Colonic mucosa (tissue), 4 donors: Measurements from ENCODE around the gene CLEC16A. TPM values are rescaled to one million over a fixed set of nuclear protein-coding genes. Genes with fewer than 3 reads are reported as not detected.

ENCODE experiments used
- DNase-seq: peaks from one replicate; pipeline ENCODE4 v3.0.0-alpha.2; 2020
- H3K27ac ChIP-seq: fragments of 200-600 bp; one replicate; pipeline ENCODE4 v1.8.0; 2021
- H3K27me3 ChIP-seq: fragments of 200-600 bp; one replicate; pipeline ENCODE4 v1.8.0; 2021
- H3K36me3 ChIP-seq: fragments of 200-600 bp; one replicate; pipeline ENCODE4 v1.8.0; 2021
- H3K4me1 ChIP-seq: fragments of 200-600 bp; one replicate; pipeline ENCODE4 v1.8.0; 2021; ENCODE audit warnings: mild to moderate bottlenecking
- H3K4me3 ChIP-seq: fragments of 200-600 bp; one replicate; pipeline ENCODE4 v1.8.0; 2021
- H3K9ac ChIP-seq, 2 donors: one replicate each; pipeline ENCODE4 v1.7.0; 2013; ENCODE audit warnings: control low read depth in 2 of 2, low read depth in 2 of 2, low read length in 2 of 2
- H3K9me3 ChIP-seq: fragments of 200-600 bp; one replicate; pipeline ENCODE4 v1.8.0; 2021
- CTCF ChIP-seq: fragments of 200-600 bp; IDR thresholded peaks from one replicate; pipeline ENCODE4 v1.8.0; 2022; ENCODE audit warnings: antibody characterized with exemption, mild to moderate bottlenecking
- intact Hi-C: fragments of 100-400 bp; cut with DNase I; formaldehyde crosslinking; loops from one replicate; pipeline ENCODE4 v1.14.1; 2022
- total RNA-seq, 2 donors: library from RNA; stranded (reverse); fragmentation: NEBNext Ultra II Directional in 1 of 2; extraction: Animal tissue kit (Norgen Biotek cat#: 25700) in 1 of 2; gene quantifications; one replicate each; pipeline ENCODE4 v1.2.1, GENCODE V29; 2021
- donor health status: healthy.
- donor health status: DM: no; HTN: no; CAD: no.
- donor health status: DM: no; HTN: no; CAD: no.

CLEC16A gene
- total RNA-seq, 2 donors from 2014 or later = 24.9 to 29.6 TPM

DNA sequence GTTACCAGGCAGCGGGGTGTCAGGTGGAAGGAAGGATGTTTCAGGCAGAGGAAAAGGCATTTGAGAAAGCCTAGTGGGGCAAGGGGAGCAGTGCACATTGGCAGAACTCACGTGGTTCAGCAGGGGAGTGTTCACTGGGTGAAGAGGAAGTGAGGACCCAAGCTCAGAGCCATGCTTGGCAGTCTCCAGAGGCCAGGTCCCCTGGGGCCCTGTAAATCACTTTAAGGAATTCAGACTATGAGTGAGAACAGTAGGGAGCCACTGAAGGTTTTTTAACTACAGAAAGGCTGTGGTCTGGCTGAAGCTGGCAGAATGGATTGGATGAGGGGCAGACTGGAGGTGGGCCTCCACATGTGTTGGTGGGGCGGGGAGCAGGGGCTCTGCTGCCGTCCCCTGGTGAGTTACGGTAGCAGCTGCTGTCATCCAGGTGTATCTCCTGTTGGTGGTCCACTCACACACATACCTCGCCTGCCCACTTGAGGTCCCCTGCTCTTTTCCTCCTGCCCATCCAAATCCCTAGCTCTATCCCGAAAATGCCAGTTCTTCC is 5.1 kb downstream of the CLEC16A start:
- TF ChIP-seq CTCF = no peak
- H3K36me3 ChIP-seq = no peaks in the 10 kb centered on the region
- no peaks in the 10 kb centered on the region for H3K27me3 ChIP-seq
- no peak overlapping the region for H3K27ac ChIP-seq
- H3K4me1 ChIP-seq = peaks cover 5% of the 10 kb centered on the region
- H3K9ac ChIP-seq = no peak overlapping the region
- H3K9me3 ChIP-seq = no peaks in the 10 kb centered on the region
- no peak for DNase-seq
- intact Hi-C loops = no loop called here
- H3K4me3 ChIP-seq = no peak overlapping the region

DNA sequence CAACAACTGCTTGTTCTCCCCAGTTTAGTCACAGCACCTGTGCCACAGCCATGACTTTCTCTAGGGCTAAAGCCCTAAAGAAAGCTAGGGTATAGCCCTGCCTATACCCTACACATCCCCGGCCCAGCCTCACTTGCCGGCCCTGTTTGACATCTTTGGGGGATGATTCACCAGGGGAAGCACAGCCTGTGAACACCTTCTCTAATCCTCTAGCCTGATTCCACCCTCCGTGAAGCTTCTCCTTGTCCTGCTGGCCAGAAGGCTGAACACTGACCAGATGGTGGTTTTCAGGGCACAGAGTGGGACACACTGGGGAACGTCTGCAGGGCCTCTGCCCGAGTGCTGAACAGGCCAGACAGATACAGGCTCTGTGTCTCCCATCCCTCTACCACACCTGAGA is 6.0 kb downstream of the CLEC16A start:
- DNase-seq = no peak
- Histone ChIP-seq H3K4me1 (peaks cover 2% of the 10 kb centered on the region), H3K27me3 (no peaks in the 10 kb centered on the region), H3K4me3 (no peak overlapping the region), H3K9ac (no peak overlapping the region), H3K36me3 (no peaks in the 10 kb centered on the region), H3K27ac (no peak overlapping the region), H3K9me3 (no peaks in the 10 kb centered on the region)
- intact Hi-C loops = no loop called here
- no peak for TF ChIP-seq CTCF

GRCh38 chr16:10951026-10951425 is 6.7 kb downstream of the CLEC16A start:
- no peaks in the 10 kb centered on the region for H3K9me3 ChIP-seq
- intact Hi-C loops = no loop called here
- H3K9ac ChIP-seq = no peak overlapping the region
- TF ChIP-seq CTCF = no peak
- no peaks in the 10 kb centered on the region for H3K36me3 ChIP-seq
- no peak overlapping the region for H3K27ac ChIP-seq
- no peak overlapping the region for H3K4me3 ChIP-seq
- no peaks in the 10 kb centered on the region for H3K27me3 ChIP-seq
- DNase-seq = no peak
- no peaks in the 10 kb centered on the region for H3K4me1 ChIP-seq

GRCh38 chr16:10954903-10955302 is 10.5 kb downstream of the CLEC16A start:
- H3K4me3 ChIP-seq = no peak overlapping the region
- H3K36me3 ChIP-seq = no peaks in the 10 kb centered on the region
- TF ChIP-seq CTCF = no peak
- H3K27ac ChIP-seq = no peak overlapping the region
- no peak for DNase-seq
- no peaks in the 10 kb centered on the region for H3K27me3 ChIP-seq
- no peak overlapping the region for H3K9ac ChIP-seq
- H3K4me1 ChIP-seq = no peaks in the 10 kb centered on the region
- intact Hi-C loops = no loop called here
- no peaks in the 10 kb centered on the region for H3K9me3 ChIP-seq

DNA sequence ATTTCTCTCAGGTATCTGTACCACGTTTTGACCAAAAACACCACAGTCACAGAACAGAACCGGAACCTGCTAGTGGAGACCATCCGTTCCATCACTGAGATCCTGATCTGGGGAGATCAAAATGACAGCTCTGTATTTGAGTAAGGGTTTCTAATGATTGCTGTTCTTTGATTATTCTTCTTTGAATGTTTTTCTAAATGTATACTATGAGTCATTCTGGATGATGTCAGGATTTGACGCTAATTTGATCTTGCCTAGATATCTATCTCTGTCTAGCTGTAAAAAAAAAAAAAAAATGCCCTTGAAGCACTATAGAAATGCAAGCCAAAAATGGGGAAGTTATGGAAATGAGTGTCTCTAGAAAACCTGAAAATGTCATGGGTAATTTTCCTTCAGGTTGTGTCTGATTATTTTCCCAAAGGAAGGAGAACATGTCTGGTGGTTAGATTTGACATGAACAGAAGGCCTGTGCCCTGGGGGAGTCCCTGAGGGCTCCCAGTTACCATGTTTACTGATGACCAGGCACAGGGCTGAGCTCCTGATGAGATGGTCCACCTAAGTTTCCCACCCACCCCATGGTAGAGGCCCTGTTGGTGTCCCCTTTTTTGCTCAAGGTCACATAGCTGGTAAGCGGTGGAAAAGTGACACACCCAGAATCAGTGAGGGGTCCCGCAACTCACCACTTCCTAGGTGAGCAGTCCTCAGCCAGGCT is 13.6 kb downstream of the CLEC16A start:
- H3K9me3 ChIP-seq = no peaks in the 10 kb centered on the region
- H3K27ac ChIP-seq = no peak overlapping the region
- H3K27me3 ChIP-seq = no peaks in the 10 kb centered on the region
- intact Hi-C loops = no loop called here
- no peaks in the 10 kb centered on the region for H3K4me1 ChIP-seq
- no peak for DNase-seq
- H3K9ac ChIP-seq = no peak overlapping the region
- no peak overlapping the region for H3K4me3 ChIP-seq
- TF ChIP-seq CTCF = no peak
- H3K36me3 ChIP-seq = no peaks in the 10 kb centered on the region
